Amniotic epithelial cell (primary cell): ENCODE measurements around the gene GPA33.
A peak's percentile ranks its signal among the peaks of the same experiment; 100 is the strongest.

Experiments
- DNase-seq: peaks from one replicate; pipeline ENCODE4 v3.0.0-alpha.2; 2010; ENCODE audit warnings: low read depth

GPA33 gene

GRCh38 chr1:167117225-167117624, 27.0 kb upstream of the GPA33 start:
- DNase-seq: no peak

- no peak for DNase-seq
These were observed 26.0 kb upstream of the GPA33 start for GRCh38 chr1:167116174-167116573.

- no peak for DNase-seq
These were observed 25.5 kb upstream of the GPA33 start for GRCh38 chr1:167115655-167116054.

- DNase-seq: no peak
These were observed 24.5 kb upstream of the GPA33 start for GRCh38 chr1:167114725-167115124.

- DNase-seq: no peak
These were observed 21.9 kb upstream of the GPA33 start for GRCh38 chr1:167111868-167112709.

DNA sequence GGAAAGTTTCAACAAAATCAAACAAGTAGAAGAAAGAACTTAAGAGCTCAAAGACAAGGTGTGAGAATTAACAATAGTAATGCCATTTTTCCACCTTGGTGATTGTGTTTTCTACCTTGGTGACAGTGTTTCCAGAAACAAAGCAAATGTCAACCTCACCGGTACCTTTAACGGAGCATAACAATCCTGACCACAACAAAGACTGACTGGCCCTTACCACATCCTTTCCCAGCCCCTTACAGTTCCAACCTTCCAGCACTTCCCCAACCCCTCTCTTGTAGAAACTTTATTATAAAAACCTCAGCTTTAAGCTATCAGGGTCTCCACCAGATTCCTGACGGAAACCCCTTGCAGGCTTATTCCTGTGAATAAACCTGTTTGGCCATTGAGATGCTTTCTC, 20.4 kb upstream of the GPA33 start:
- DNase-seq: no peak

DNA sequence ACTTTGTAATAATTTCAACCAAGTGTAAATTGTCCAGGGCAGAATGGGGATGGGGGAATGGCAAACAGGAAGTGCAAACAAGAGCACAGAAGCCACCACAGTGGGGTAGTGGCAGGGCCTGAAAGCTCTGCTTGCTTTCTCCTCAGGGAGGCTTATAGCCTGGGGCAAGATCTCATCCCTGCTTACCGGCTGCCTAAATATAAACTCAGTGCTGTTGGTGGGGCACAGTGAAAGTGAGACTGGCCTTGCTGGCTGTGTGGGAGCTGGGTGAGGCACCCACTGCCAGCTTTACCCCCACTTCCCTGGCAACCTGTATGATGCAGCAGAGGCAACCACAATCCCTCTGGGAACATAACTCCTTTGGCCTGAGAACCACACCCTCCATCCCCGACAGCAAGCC, 18.9 kb upstream of the GPA33 start:
- no peak for DNase-seq

- DNase-seq: peak; percentile 52
These were observed 17.3 kb upstream of the GPA33 start for GRCh38 chr1:167107456-167107855.

GRCh38 chr1:167106119-167106461, 15.9 kb upstream of the GPA33 start:
- no peak for DNase-seq

DNA sequence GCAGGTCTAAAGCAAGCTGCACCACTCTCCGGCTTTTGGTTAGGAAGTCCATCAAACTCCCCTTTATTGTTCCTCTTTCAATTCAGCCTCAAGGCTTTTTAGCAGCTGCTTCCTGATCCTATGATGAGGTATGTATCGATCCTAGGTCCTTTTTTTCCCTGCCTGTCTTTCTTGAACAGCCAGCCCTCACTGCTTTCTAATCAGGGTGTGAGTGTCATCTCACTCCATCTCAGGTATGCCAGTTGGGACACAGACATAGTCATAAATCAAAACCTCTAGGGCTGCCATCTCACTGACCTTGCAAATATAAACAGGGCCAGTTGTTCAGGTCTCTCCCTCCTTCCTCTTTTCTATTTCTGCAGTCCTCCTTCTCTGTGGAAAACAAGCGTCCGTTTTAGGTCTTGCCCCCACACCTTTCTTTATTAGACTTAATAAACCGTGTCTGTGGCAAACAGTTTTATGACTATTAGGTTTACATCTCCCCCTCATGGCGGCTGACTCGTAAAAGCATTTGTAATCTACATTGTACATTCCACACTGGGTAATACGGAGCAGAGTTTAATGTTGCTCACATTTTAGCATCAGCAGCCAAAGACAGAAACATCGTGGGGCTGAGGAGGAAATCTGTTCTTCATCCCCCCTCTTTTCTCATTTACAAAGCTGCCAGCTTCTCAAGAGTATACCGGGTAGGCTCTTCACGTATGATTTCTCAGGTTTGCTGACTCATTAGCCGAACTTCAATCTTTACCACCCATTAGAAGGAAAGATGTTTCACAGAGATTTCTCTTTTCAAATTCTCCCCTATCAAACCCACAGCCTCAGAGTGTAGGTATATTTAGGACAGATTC, 15.3 kb upstream of the GPA33 start:
- DNase-seq: peak; percentile 21

DNA sequence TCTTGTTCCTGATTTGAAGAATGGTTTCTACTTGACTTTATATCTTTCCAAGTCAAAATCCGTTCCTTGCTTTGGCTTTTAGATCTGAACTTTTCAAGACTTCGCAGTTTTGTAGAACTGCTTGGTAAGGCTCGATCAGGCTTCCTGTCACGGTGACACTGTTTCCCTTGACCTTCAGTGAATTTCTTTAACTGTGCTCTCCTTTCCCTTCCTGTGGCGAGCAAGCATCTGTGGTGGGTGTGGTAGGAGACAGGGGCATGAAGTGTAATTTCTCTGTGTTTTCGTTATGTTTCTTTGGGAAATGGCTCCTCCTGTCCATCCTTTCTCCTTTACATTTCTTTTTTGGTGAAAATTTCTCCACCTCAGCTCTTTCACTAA, 14.1 kb upstream of the GPA33 start:
- DNase-seq: no peak

- DNase-seq: no peak
These were observed 12.9 kb upstream of the GPA33 start for GRCh38 chr1:167102906-167103573.

GRCh38 chr1:167101754-167102153, 11.6 kb upstream of the GPA33 start:
- no peak for DNase-seq

- no peak for DNase-seq
These were observed 10.6 kb upstream of the GPA33 start for GRCh38 chr1:167100730-167101129.

- DNase-seq: no peak
These were observed 9.7 kb upstream of the GPA33 start for GRCh38 chr1:167099851-167100250.

GRCh38 chr1:167095368-167095767, 5.2 kb upstream of the GPA33 start:
- peak; percentile 34 for DNase-seq

DNA sequence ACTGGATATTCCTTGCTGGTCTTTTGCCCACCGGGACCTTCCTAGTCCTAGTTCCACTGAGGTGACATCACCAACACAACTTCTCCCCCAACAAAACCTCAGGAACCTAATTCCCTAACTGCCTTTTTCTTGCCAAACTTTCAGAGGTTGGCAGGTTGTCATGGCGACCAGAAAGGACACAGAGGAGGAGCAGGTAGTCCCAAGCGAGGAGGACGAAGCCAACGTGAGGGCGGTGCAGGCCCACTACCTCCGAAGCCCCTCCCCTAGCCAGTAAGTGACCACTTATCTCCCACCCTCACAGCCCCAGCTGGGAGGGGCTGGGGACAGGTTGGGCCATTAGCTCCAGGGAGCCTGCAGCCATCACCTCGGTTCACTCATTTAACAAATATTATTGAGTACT, 4.5 kb upstream of the GPA33 start:
- DNase-seq: no peak

DNA sequence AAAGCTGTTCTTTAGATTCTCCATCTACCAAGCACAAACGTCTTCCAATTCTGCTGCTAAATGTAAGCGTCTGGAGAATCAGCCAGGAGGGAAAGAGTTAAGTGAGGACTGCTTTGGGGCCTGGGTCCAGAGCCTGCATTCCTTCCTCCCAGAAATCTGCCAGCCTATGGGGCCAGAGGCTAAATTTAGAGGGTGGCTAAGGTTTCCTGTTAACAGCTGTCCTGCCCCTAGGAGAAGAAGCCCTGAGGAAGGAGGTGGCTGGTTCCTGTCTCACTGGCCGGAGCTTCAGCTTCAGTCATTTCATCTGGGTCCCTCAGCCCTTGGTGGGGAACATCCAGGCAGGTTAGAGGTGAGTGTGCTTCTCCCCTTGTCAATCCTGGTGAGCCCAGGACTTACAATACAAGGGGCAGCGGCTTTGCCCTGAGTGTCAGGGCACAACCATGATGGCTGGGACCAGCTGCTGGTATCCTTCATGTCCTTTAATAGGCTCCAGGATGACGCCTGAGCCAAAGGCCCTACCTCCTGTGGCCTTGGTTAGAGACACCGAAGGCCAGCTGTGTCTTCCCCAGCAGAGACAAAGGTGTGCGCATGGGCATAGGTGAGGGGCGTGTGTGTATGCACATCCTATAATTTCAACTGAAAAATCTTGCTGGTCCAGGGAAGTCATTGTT, 3.8 kb upstream of the GPA33 start, which contains the start of gene STYXL2:
TSS of gene STYXL2 (plus strand) at position 230 of the 671 bp plus-strand sequence. CDS start 775 bp downstream, outside the sequence.
- no peak for DNase-seq

GRCh38 chr1:167092653-167093052, 2.5 kb upstream of the GPA33 start:
- DNase-seq: no peak

DNA sequence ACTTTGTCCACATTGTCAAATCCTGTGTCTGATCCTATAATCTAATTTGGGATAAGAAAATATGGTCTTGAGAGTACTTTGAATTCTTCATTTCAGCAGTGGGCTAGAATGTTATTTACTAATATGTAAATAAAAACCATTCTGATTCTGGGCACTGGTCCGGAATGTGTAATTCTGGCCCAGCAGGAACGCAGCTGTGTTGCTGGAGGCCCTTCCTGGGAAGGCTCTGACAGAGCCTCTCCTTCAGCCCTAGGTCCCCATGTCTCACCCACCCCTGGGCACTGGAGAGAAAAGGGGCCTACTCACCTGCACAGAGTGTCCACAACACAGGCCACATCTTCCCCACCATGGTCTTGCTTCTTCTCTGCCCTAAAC, 251 bp downstream of the GPA33 start:
- no peak for DNase-seq

- DNase-seq: no peak
These were observed 1.3 kb downstream of the GPA33 start for GRCh38 chr1:167088746-167089417.

- no peak for DNase-seq
These were observed 3.4 kb downstream of the GPA33 start for GRCh38 chr1:167086768-167087167.
